Esophagus squamous epithelium (tissue), 4 donors: Measurements from ENCODE around the gene CABCOCO1.

ENCODE experiments used
- CTCF ChIP-seq, 6 experiments: fragments of 450-650 bp in 4 of 6; fragments of 200-600 bp in 2 of 6; sonication (generic) in 2 of 6; IDR thresholded peaks; one replicate each; pipeline ENCODE4 v1.5.1; 2016 to 2019; ENCODE audit warnings: antibody characterized with exemption in 6 of 6, mild to moderate bottlenecking in 4 of 6, moderate library complexity in 4 of 6
- POLR2A ChIP-seq, 4 donors: fragments of 450-650 bp; IDR thresholded peaks; one replicate each; pipeline ENCODE4 v1.6.1; 2017; ENCODE audit warnings: antibody characterized with exemption in 4 of 4, mild to moderate bottlenecking in 4 of 4, moderate library complexity in 3 of 4

- no peak for TF ChIP-seq CTCF (IDR thresholded peaks at IDR 0.05)
- TF ChIP-seq POLR2A (IDR thresholded peaks at IDR 0.05), result no peak
Measured at GRCh38 chr10:61732629-61733278, 70.0 kb downstream of the CABCOCO1 start.
